Stimulated activated CD4-positive, alpha-beta T cell treated with anti-CD3 and anti-CD28 coated beads, Interleukin-4, amount 100 ng/mL, for 24 hours (primary cell): Measurements from ENCODE around the gene FAM3D.
"Not testable (repeated sequence)": the region's sequence is repeated elsewhere in the genome, so short reads cannot be mapped to it uniquely, and the experiment has no call there.

Source experiments
- DNase-seq: peaks from one replicate; pipeline ENCODE4 v3.0.0-alpha.2; 2020

The FAM3D gene

GRCh38 chr3:58683001-58683458 lies 16.5 kb upstream of the FAM3D start:
- DNase-seq = no peak

- DNase-seq = no peak
Observed at GRCh38 chr3:58681863-58682262, 15.3 kb upstream of the FAM3D start.

- no peak for DNase-seq
Observed at GRCh38 chr3:58680879-58681525, 14.4 kb upstream of the FAM3D start.

DNA sequence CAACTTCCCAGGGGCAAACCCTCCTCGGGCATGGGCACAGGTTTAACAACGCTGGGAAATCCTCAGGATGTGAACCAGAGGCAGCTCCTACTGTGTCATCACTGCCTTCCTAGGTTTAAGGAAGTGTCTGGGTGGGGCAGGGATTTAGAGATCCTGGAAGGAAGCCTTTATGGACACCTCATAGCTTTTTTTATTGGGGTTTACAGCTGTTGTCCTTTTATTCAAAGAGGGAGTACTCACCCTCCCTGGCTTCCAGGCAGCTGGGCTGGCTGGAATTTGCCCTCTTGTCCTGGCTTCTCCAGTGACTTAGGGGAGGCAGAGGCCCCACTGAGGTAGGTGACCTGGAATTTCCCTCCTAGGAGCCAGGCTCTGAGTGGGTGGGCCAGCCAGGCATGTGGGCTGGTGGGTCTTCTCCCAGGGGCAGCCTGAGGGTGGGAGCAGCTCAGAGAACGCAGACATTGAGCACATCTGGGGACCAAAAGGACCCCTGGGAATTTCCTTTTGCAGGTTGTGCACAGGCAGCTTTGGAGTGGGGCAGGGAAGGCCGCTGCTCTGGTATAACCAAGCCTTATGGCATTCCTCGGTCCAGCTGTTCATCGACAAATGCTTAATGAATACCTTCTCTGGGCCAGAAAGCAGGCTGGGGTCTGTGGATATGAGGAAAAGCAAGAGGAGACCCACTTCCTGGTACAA lies 13.5 kb upstream of the FAM3D start:
- DNase-seq = no peak

- DNase-seq = no peak
Observed at GRCh38 chr3:58679446-58679845, 12.9 kb upstream of the FAM3D start.

- DNase-seq = not testable (repeated sequence)
Observed at GRCh38 chr3:58678177-58678970, 11.8 kb upstream of the FAM3D start.

- DNase-seq = no peak
Observed at GRCh38 chr3:58672880-58673279, 6.3 kb upstream of the FAM3D start.

DNA sequence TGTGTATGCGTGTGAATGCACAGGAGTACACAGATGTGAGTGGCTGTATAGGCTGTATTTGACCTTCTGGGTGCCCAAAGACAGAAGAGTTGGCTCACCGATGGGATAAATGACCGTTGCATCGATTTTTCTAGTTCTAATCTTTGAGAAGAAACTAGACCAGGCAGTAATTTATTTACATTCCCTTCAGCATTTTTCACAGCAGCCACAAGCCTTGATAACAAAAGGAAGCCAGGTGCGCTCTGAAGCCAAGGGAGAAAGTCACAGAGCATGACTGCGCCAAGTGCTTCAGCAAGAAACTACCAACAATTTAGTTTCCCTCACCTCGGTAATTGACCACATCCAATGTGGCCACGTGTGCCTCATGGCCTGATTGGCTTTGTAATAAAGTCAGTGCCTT lies 5.9 kb upstream of the FAM3D start:
- DNase-seq = no peak

GRCh38 chr3:58670506-58671135 lies 4.0 kb upstream of the FAM3D start:
- DNase-seq = no peak

- no peak for DNase-seq
Observed at GRCh38 chr3:58668247-58668646, 1.7 kb upstream of the FAM3D start.

- DNase-seq = no peak
Observed at GRCh38 chr3:58667704-58668103, 1.1 kb upstream of the FAM3D start.

GRCh38 chr3:58667229-58667628 lies 655 bp upstream of the FAM3D start:
- DNase-seq = no peak

DNA sequence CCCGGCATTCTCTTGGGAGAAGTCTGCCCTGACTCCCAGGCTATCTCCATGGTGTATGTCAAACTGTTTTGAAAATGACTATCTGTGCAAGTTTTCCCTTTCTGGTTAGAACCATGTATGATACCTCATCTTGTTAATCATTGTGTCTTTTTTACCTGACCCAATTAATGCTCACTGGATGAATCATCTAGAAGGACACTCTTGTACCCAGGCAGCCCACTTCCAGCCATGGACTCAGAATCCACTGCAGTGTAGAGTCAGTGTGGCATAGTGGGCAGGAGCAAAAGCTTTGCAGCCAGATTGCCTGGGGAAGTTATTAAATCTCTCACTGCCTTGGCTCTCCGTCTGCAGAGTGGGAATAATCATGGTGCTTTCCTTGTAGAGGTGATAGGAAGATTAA lies 1.2 kb downstream of the FAM3D start:
- no peak for DNase-seq

- no peak for DNase-seq
Observed at GRCh38 chr3:58664611-58665010, 2.0 kb downstream of the FAM3D start.

- no peak for DNase-seq
Observed at GRCh38 chr3:58661836-58662420, 4.6 kb downstream of the FAM3D start.

- DNase-seq = no peak
Observed at GRCh38 chr3:58660998-58661397, 5.6 kb downstream of the FAM3D start.

DNA sequence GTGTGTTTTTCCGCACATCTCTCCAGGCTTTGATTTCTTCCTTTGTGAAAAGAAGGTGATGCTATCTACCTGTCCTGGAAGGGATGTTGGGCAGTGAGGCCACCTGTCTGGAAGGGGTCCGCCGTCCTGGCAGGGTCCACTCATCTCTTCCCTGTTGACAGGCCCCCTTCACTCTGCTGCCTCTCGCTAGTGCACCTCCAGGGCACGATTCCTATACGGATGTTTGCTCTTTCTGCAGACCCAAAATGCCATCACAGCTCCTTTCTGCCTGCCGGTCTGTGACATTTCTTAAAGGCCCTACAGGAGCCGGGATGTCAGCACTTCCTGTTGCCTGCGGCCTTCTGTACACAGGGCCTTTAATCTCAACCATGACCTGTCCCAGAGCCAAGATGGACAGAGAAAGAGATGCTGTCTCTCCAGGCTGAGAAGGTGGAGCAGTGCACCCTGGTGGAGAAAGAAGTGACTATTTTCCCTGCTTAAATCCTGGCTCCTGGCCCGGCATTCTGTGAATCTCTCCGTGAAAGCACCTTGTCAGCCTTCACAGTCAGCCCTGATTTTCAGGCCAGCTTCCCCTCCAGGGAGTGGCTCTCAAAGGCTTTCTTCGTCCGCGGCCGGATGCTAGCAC lies 7.4 kb downstream of the FAM3D start:
- DNase-seq = no peak

- DNase-seq = no peak
Observed at GRCh38 chr3:58658508-58658907, 8.1 kb downstream of the FAM3D start.

DNA sequence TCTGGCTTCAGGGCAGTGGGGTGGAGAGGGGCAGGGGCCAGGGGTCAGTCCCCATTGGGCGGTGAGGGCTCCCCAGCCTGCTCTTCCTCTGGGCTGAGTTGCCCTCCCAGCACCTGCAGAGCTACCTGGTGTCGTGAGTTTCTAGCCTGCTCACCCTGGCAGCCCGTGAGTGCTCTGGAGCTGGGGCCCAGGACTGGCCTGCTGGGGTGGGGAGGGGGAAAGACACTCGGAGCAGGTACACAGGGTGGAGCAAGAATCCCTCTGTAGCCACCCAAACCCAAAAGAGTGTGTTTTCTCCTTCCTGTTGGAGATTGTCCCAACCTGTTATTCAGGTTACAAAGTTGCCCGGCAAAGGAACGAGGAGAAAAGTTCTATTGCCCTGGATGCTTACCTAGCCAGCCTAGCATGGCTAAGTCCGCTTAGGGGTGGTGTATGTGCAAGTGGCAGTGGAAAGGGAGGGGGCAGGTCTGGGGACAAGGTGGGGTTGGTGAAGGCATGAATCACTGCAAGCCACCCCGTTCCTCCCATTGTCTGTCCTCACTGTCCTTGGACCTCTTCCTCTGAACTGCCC lies 8.9 kb downstream of the FAM3D start:
- no peak for DNase-seq

GRCh38 chr3:58657036-58657520 lies 9.5 kb downstream of the FAM3D start:
- DNase-seq = no peak

DNA sequence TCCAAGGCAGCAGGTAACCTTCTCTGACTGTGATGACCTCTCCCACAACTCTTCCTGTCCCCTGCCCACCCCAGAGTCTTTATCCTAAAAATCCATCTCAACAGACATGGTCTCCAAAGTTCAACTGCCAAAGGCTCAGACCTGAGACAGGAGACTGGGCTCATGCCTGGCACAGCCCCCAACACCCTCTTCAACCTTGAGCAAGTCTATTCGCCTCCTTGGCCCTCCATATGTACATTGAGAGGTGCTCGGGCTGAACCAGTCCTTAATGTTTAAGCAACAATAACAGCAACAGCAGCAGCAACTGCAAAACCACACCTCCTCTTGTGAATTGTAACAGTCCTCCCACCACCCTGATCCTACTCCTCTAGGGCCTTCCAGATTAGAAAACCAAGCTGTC lies 9.9 kb downstream of the FAM3D start:
- DNase-seq = no peak

- no peak for DNase-seq
Observed at GRCh38 chr3:58654466-58654865, 12.1 kb downstream of the FAM3D start.
